ENCODE results near the gene ATP10B. TPM values are rescaled to one million over a fixed set of nuclear protein-coding genes. Genes with fewer than 3 reads are reported as not detected.

ATP10B gene
- total RNA-seq, 2 donors from 2014 or later: 0.99 TPM; not detected in 1

DNA sequence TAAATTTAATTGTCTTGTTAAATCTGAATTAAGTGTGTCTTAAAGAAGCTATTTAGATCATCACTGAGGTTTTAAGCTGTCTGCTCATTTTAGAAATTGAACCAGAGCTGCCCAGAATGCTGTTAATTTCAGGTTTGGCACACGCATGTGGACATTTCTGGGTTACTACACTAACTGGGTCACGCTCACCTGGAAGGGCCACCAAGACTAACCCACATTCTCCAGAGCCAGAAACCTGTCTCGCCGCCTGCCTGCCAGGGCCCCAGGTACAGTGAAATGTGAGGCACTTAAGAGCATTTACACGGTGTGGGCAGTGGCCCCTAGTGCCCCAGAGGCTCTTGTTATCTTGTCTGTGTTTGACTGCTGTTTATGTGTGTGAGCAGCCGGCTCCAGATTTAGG is 46.6 kb downstream of the ATP10B start:
- no peak overlapping the region for H3K4me3 ChIP-seq
- no peaks in the 10 kb centered on the region for H3K27me3 ChIP-seq (replicated peaks; ENCODE audit: insufficient read depth)
- no peak for DNase-seq (ENCODE audit: low spot score)
- TF ChIP-seq CTCF (IDR thresholded peaks at IDR 0.05): no peak
- H3K9me3 ChIP-seq: no peaks in the 10 kb centered on the region
- H3K36me3 ChIP-seq: no peaks in the 10 kb centered on the region
- H3K27ac ChIP-seq: no peak overlapping the region
- no peak for ATAC-seq (ENCODE audit: insufficient number of reproducible peaks, low FRiP score, low read depth)
- no peaks in the 10 kb centered on the region for H3K4me1 ChIP-seq (ENCODE audit: control insufficient read depth in 1 of 2, low read depth in 2 of 2)

GRCh38 chr5:160802592-160802991 is 49.4 kb downstream of the ATP10B start:
- no peak for TF ChIP-seq CTCF (IDR thresholded peaks at IDR 0.05)
- H3K4me1 ChIP-seq (ENCODE audit: control insufficient read depth in 1 of 2, low read depth in 2 of 2): no peaks in the 10 kb centered on the region
- no peak overlapping the region for H3K4me3 ChIP-seq
- ATAC-seq (ENCODE audit: insufficient number of reproducible peaks, low FRiP score, low read depth) (no peak), DNase-seq (ENCODE audit: low spot score) (no peak)
- no peaks in the 10 kb centered on the region for H3K36me3 ChIP-seq
- no peaks in the 10 kb centered on the region for H3K9me3 ChIP-seq
- H3K27ac ChIP-seq: no peak overlapping the region
- H3K27me3 ChIP-seq (replicated peaks; ENCODE audit: insufficient read depth): no peaks in the 10 kb centered on the region

GRCh38 chr5:160800375-160801275 is 51.4 kb downstream of the ATP10B start:
- Histone ChIP-seq H3K27me3 (replicated peaks; ENCODE audit: insufficient read depth) (no peaks in the 10 kb centered on the region), H3K27ac (no peak overlapping the region), H3K36me3 (no peaks in the 10 kb centered on the region), H3K4me1 (ENCODE audit: control insufficient read depth in 1 of 2, low read depth in 2 of 2) (no peaks in the 10 kb centered on the region), H3K4me3 (no peak overlapping the region), H3K9me3 (no peaks in the 10 kb centered on the region)
- ATAC-seq (ENCODE audit: insufficient number of reproducible peaks, low FRiP score, low read depth): no peak
- no peak for TF ChIP-seq CTCF (IDR thresholded peaks at IDR 0.05)
- DNase-seq (ENCODE audit: low spot score): no peak

DNA sequence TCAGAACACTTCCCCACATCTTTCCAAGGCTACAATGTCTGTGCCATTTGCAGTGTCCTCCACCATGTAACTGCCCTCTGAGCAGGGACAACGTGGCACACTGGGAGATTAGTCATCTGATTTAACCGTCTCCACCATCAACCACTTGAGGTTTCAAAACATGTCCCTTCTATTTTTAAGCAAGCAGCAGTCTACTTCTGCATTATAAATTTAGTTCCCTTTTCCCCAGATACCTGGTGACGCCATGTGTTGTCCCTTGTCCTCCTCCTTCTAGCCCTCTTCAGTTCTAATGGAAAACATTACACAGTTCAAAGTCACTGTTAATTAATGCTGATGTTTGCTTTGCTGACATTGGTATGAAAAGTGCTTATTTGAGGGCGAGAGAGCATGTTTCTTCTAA is 52.8 kb downstream of the ATP10B start:
- Histone ChIP-seq H3K4me3 (no peak overlapping the region), H3K36me3 (no peaks in the 10 kb centered on the region), H3K27me3 (replicated peaks; ENCODE audit: insufficient read depth) (no peaks in the 10 kb centered on the region), H3K9me3 (no peaks in the 10 kb centered on the region), H3K27ac (no peak overlapping the region), H3K4me1 (ENCODE audit: control insufficient read depth in 1 of 2, low read depth in 2 of 2) (no peaks in the 10 kb centered on the region)
- ATAC-seq (ENCODE audit: insufficient number of reproducible peaks, low FRiP score, low read depth): no peak
- no peak for TF ChIP-seq CTCF (IDR thresholded peaks at IDR 0.05)
- no peak for DNase-seq (ENCODE audit: low spot score)

DNA sequence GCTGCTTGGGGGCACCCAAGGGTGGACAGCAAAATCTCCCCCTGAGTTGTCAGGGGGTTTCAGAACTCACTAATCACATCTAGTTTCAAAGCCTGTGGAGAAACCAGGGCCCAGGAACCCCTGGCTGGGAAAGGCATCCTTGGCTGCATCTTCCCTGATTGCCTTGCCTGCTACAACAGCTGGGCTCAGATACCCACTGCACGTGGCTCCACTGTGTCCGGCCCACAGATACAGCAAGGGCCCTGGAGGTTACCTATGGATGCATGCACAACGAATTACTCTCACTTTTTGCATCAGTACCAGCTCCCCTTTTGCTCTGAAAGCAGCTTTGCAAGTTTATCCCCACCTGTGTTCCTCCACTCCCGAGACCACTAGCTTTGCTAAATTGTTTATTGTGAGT is 55.0 kb downstream of the ATP10B start:
- no peaks in the 10 kb centered on the region for H3K4me1 ChIP-seq (ENCODE audit: control insufficient read depth in 1 of 2, low read depth in 2 of 2)
- H3K27me3 ChIP-seq (replicated peaks; ENCODE audit: insufficient read depth): no peaks in the 10 kb centered on the region
- DNase-seq (ENCODE audit: low spot score) (no peak), ATAC-seq (ENCODE audit: insufficient number of reproducible peaks, low FRiP score, low read depth) (no peak)
- H3K27ac ChIP-seq: no peak overlapping the region
- TF ChIP-seq CTCF (IDR thresholded peaks at IDR 0.05): no peak
- H3K9me3 ChIP-seq: no peaks in the 10 kb centered on the region
- no peak overlapping the region for H3K4me3 ChIP-seq
- no peaks in the 10 kb centered on the region for H3K36me3 ChIP-seq

Measured in thoracic aorta (tissue), 2 donors.